HEK293 (cell line): Measurements from ENCODE around the gene GID8.

Source experiments
- CTCF ChIP-seq: fragments of 450-650 bp; formaldehyde crosslinking; IDR thresholded peaks from 2 replicates; pipeline ENCODE4 v1.5.1; 2016; ENCODE audit warnings: missing biosample characterization, missing genetic modification characterization
- INSM2 ChIP-seq: fragments of 450-650 bp; formaldehyde crosslinking; IDR thresholded peaks from 2 replicates; pipeline ENCODE4 v1.5.1; 2016; ENCODE audit warnings: missing biosample characterization, missing genetic modification characterization
- KLF9 ChIP-seq: fragments of 450-650 bp; formaldehyde crosslinking; IDR thresholded peaks from 2 replicates; pipeline ENCODE4 v1.5.1; 2016; ENCODE audit warnings: missing biosample characterization, missing genetic modification characterization, low read depth
- RBAK ChIP-seq: fragments of 450-650 bp; formaldehyde crosslinking; IDR thresholded peaks from 2 replicates; pipeline ENCODE4 v1.5.1; 2016; ENCODE audit warnings: missing biosample characterization, missing genetic modification characterization
- REST ChIP-seq: fragments of 450-650 bp; formaldehyde crosslinking; IDR thresholded peaks from 2 replicates; pipeline ENCODE4 v1.5.1; 2016; ENCODE audit warnings: missing biosample characterization, missing genetic modification characterization
- ZNF24 ChIP-seq: fragments of 450-650 bp; formaldehyde crosslinking; IDR thresholded peaks from 2 replicates; pipeline ENCODE4 v1.5.1; 2016; ENCODE audit warnings: missing biosample characterization, missing genetic modification characterization
- ZNF274 ChIP-seq, 2 experiments: fragments of 200-500 bp in 1 of 2; fragments of 450-650 bp in 1 of 2; sonication (Bioruptor generic) in 1 of 2; formaldehyde crosslinking in 1 of 2; IDR thresholded peaks; 2 replicates each; pipeline versions ENCODE4 v1.5.1 to v1.6.1; 2014 to 2016; ENCODE audit warnings: borderline replicate concordance in 1 of 2, inconsistent platforms in 1 of 2, low read length in 1 of 2, missing biosample characterization in 1 of 2, missing genetic modification characterization in 1 of 2
- ZNF37A ChIP-seq: fragments of 450-650 bp; IDR thresholded peaks from 2 replicates; pipeline ENCODE4 v1.5.1; 2018; ENCODE audit warnings: missing biosample characterization, missing genetic modification characterization
- ZNF510 ChIP-seq: fragments of 450-650 bp; formaldehyde crosslinking; IDR thresholded peaks from 2 replicates; pipeline ENCODE4 v1.5.1; 2018; ENCODE audit warnings: mild to moderate bottlenecking, missing genetic modification characterization, missing biosample characterization; ENCODE audit not compliant: insufficient replicate concordance
- ZNF704 ChIP-seq: fragments of 450-650 bp; formaldehyde crosslinking; IDR thresholded peaks from 2 replicates; pipeline ENCODE4 v1.5.1; 2016; ENCODE audit warnings: missing biosample characterization, missing genetic modification characterization
- ZNF76 ChIP-seq: fragments of 450-650 bp; formaldehyde crosslinking; IDR thresholded peaks from 2 replicates; pipeline ENCODE4; 2016; ENCODE audit warnings: low read depth, missing biosample characterization, missing genetic modification characterization, borderline replicate concordance

- TF ChIP-seq CTCF (no peak), ZNF24 (tag by site-specific recombination) (no peak), ZNF510 (tag by site-specific recombination) (no peak), INSM2 (tag by site-specific recombination) (no peak), RBAK (tag by site-specific recombination) (no peak), REST (no peak), ZNF274 (IDR thresholded peaks at IDR 0.05; ENCODE audit: low read length) (no peak), ZNF274 (tag by site-specific recombination; IDR thresholded peaks at IDR 0.05; ENCODE audit: borderline replicate concordance) (no peak), ZNF37A (no peak), KLF9 (tag by site-specific recombination) (no peak), ZNF76 (no peak), ZNF704 (no peak)
These were observed 32.6 kb downstream of the GID8 start for GRCh38 chr20:62970307-62971210.
